Measurements from ENCODE around the gene ERCC8. TPM values are rescaled to one million over a fixed set of nuclear protein-coding genes. Genes with fewer than 3 reads are reported as not detected.

Gene ERCC8
- total and polyA plus RNA-seq, 2 of the 8 experiments (the other 6 are each of a cell fraction or from before 2014, with no cell fraction given), result 17.3 TPM

- Histone ChIP-seq H3K27me3 (replicated peaks in 1 of 4; ENCODE audit: control insufficient read depth in 3 of 4, extremely low read depth in 1 of 4, insufficient read depth in 3 of 4, low read length in 3 of 4) (no peaks in the 10 kb centered on the region), H2AK5ac (ENCODE audit: low read depth, low read length) (no peak overlapping the region), H3K9ac (replicated peaks in 1 of 4; ENCODE audit: extremely low read depth in 1 of 4, low read depth in 3 of 4, low read length in 3 of 4) (peak overlapping the region in 1 of 4 experiments; percentile 34; a peak in 1 of 7 replicates), H2BK15ac (ENCODE audit: low read length) (no peak overlapping the region), H3K4me2 (ENCODE audit: insufficient read depth in 1 of 2, low read depth in 2 of 2, low read length in 2 of 2) (no peak overlapping the region), H3K27ac (ENCODE audit: low read depth, low read length) (no peak overlapping the region), H3K9me3 (ENCODE audit: insufficient read depth in 2 of 2, low read depth in 1 of 2, low read length in 1 of 2) (no peaks in the 10 kb centered on the region), H2BK12ac (ENCODE audit: low read depth, low read length) (no peak overlapping the region), H3K79me1 (ENCODE audit: low read depth, low read length) (no peaks in the 10 kb centered on the region), H2BK120ac (replicated peaks; ENCODE audit: low read depth, low read length) (no peak overlapping the region), H3K79me2 (ENCODE audit: control insufficient read depth in 1 of 2, insufficient read depth in 2 of 2, low read length in 2 of 2) (no peaks in the 10 kb centered on the region), H4K5ac (ENCODE audit: insufficient read length, low read depth, low read length) (no peak overlapping the region), H4K91ac (replicated peaks; ENCODE audit: insufficient read length, low read length) (no peak overlapping the region), H3K18ac (ENCODE audit: extremely low read depth, low read length) (no peak overlapping the region), H3K56ac (replicated peaks; ENCODE audit: insufficient read length, low read depth, low read length) (no peak overlapping the region), H2BK5ac (ENCODE audit: low read depth, low read length) (no peak overlapping the region), H4K8ac (ENCODE audit: extremely low read depth, insufficient read depth, low read length) (no peak overlapping the region), H3K4me1 (replicated peaks in 1 of 4; ENCODE audit: control insufficient read depth in 3 of 4, insufficient read depth in 4 of 4, low read length in 3 of 4) (peaks cover 0 to 5% (median 0%) of the 10 kb centered on the region in 4 experiments; a peak in 2 of 7 replicates), H3K23ac (ENCODE audit: insufficient read length) (no peak overlapping the region), H2BK20ac (ENCODE audit: low read length) (no peak overlapping the region), H3K4ac (replicated peaks; ENCODE audit: insufficient read length, low read depth, low read length) (no peak overlapping the region), H2AFZ (ENCODE audit: low read length) (peak overlapping the region; percentile 37), H3K4me3 (ENCODE audit: extremely low read depth in 1 of 4, insufficient read depth in 2 of 4, low read depth in 3 of 4, low read length in 4 of 4) (no peak overlapping the region), H3K23me2 (ENCODE audit: low read depth, low read length) (no peaks in the 10 kb centered on the region), H3K36me3 (ENCODE audit: control insufficient read depth in 2 of 4, insufficient read depth in 4 of 4, low read length in 3 of 4) (no peaks in the 10 kb centered on the region), H4K20me1 (replicated peaks in 1 of 2; ENCODE audit: control insufficient read depth in 1 of 2, insufficient read depth in 2 of 2, low read length in 2 of 2) (no peaks in the 10 kb centered on the region), H3K14ac (ENCODE audit: insufficient read length) (no peak overlapping the region)
- FAIRE-seq (no peak), DNase-seq (ENCODE audit: low read depth in 1 of 2, low spot score in 2 of 2) (no peak)
- 69% methylated on average over 3 of the region's 3 CpGs; no CpG with 5 or more reads in 1 of the 2 experiments for WGBS, 2 experiments (ENCODE audit: extremely low coverage in 1 of 2, insufficient coverage in 1 of 2, insufficient read length in 1 of 2, insufficient replicate concordance in 2 of 2, low coverage in 1 of 2, low lambda C conversion rate in 2 of 2, missing lambda C conversion rate in 1 of 2)
- ChIA-PET POLR2A (ENCODE audit: partially characterized antibody) (interaction anchor here (0.6 to 1.2 kb wide), 4 partner anchors 9 to 272 kb away, joined by 3 to 6 read pairs (median 3); partner anchors contain the start of gene ELOVL7), CTCF (ENCODE audit: partially characterized antibody) (interaction anchor here (0.7 to 1.1 kb wide), 2 partner anchors 12 to 52 kb away, joined by 3 read pairs; no protein-coding TSS in a partner anchor)
- TF ChIP-seq BCL11A (IDR thresholded peaks at IDR 0.05; ENCODE audit: low read depth in 2 of 2, low read length in 2 of 2), result no peak
- no peak for TF ChIP-seq TAF1 (IDR thresholded peaks at IDR 0.05; ENCODE audit: low read depth, low read length)
- TF ChIP-seq POLR2A (IDR thresholded peaks at IDR 0.05; ENCODE audit: control extremely low read depth in 1 of 2, low read depth in 2 of 2, low read length in 2 of 2), result no peak
- no peak for TF ChIP-seq TEAD4 (IDR thresholded peaks at IDR 0.05; ENCODE audit: low read depth, low read length)
- no peak for TF ChIP-seq SIRT6 (IDR thresholded peaks at IDR 0.05; ENCODE audit: low read length)
- TF ChIP-seq CREB1 (IDR thresholded peaks at IDR 0.05), result no peak
Measured at GRCh38 chr5:60852940-60853339, 91.9 kb downstream of the ERCC8 start.
